ENCODE data around the gene LIX1.
"Not testable (repeated sequence)": the region's sequence is repeated elsewhere in the genome, so short reads cannot be mapped to it uniquely, and the experiment has no call there.

LIX1 gene

DNA sequence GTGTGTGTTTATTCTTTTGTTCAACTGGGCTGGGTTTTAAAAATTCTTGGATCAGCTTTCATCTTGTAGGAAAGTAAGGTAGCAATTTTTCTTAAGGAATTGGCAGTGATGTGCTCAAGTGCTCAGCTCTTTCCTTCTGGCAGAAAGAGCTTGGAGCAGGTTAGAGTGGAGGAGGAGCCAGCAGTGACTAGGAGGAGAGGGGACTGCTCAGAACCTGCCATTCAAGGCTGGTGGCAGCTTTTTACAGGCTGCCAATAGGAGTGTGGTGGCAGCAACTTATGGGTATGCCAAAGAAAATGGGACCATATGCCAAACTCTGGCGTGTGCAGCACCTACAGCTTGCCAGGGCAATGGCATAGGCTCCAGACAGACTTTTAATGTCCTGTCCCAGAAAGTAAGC is 2.2 kb downstream of the LIX1 start:
- not testable (repeated sequence) for H3K14ac ChIP-seq (ENCODE audit: low read length); H3K23ac ChIP-seq (ENCODE audit: low read length); H3K9ac ChIP-seq (ENCODE audit: low read length)

DNA sequence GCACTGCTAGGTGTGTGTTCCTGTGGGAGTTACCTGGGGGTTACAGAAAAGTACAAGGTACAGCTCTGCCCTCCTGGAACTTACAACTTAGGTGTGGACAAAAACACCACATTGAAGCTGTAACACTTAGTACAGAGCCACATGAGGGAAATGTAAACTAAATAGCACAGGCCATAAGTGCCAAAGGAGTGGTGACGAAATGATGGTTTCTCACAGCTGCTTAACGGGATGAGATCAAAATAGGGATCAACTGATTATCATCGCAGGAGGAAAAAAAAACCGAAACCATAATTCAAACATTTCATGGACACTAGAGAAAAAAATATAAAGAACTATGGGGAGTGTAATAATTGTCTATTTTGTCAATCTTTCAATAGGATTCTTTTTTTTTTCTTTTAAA is 5.9 kb downstream of the LIX1 start:
- Histone ChIP-seq H4K8ac (ENCODE audit: low read depth, low read length) (no peak overlapping the region), H3K4me3 (ENCODE audit: low read depth, low read length) (no peak overlapping the region), H3K79me2 (ENCODE audit: control insufficient read depth, insufficient read depth, low read length, poor library complexity) (peaks cover 2% of the 10 kb centered on the region), H3K23ac (ENCODE audit: low read length) (no peak overlapping the region), H3K4me2 (ENCODE audit: low read length) (no peak overlapping the region), H3K27me3 (ENCODE audit: insufficient read depth, low read length) (no peaks in the 10 kb centered on the region), H3K27ac (ENCODE audit: low read depth, low read length) (no peak overlapping the region), H2BK120ac (ENCODE audit: insufficient read depth, low read length, poor library complexity) (peak overlapping the region; percentile 43), H3K4ac (ENCODE audit: low read depth, low read length) (no peak overlapping the region), H3K9ac (ENCODE audit: low read length) (no peak overlapping the region), H3K9me3 (ENCODE audit: insufficient read depth, low read depth, low read length) (no peaks in the 10 kb centered on the region), H3K14ac (ENCODE audit: low read length) (no peak overlapping the region), H2BK5ac (ENCODE audit: low read depth, low read length, poor library complexity) (no peak overlapping the region), H4K12ac (ENCODE audit: low read depth, low read length) (no peak overlapping the region), H2BK12ac (ENCODE audit: low read length) (peak overlapping the region; percentile 58), H2AFZ (ENCODE audit: insufficient read depth, low read length, poor library complexity) (no peak overlapping the region), H3K4me1 (ENCODE audit: control insufficient read depth in 1 of 2, insufficient read depth in 2 of 2, low read length in 2 of 2) (peaks cover 8 to 14% of the 10 kb centered on the region in 2 experiments), H4K91ac (ENCODE audit: low read depth, low read length) (no peak overlapping the region), H3K79me1 (ENCODE audit: low read length) (peaks cover 13% of the 10 kb centered on the region), H2AK5ac (ENCODE audit: low read length) (no peak overlapping the region), H3K36me3 (ENCODE audit: control insufficient read depth in 1 of 2, insufficient read depth in 2 of 2, low read length in 2 of 2) (peaks cover 0 to 3% of the 10 kb centered on the region in 2 experiments), H3K18ac (ENCODE audit: low read length) (no peak overlapping the region)
- no CpG with 5 or more reads among the region's 4 CpGs for WGBS (ENCODE audit: extremely low coverage, insufficient coverage, insufficient read length)
- no peak for DNase-seq

More for the DNA sequence above, 2.2 kb downstream of the LIX1 start:
- H2BK12ac ChIP-seq (ENCODE audit: low read length); H4K91ac ChIP-seq (ENCODE audit: low read depth, low read length); H3K4me2 ChIP-seq (ENCODE audit: low read length); H3K9me3 ChIP-seq (ENCODE audit: insufficient read depth, low read depth, low read length); H3K4me1 ChIP-seq (ENCODE audit: control insufficient read depth in 1 of 2, insufficient read depth in 2 of 2, low read length in 2 of 2); DNase-seq; H2BK120ac ChIP-seq (ENCODE audit: insufficient read depth, low read length, poor library complexity); H3K27ac ChIP-seq (ENCODE audit: low read depth, low read length); H4K12ac ChIP-seq (ENCODE audit: low read depth, low read length); H3K36me3 ChIP-seq (ENCODE audit: control insufficient read depth in 1 of 2, insufficient read depth in 2 of 2, low read length in 2 of 2); H3K4ac ChIP-seq (ENCODE audit: low read depth, low read length); H3K4me3 ChIP-seq (ENCODE audit: low read depth, low read length); H3K18ac ChIP-seq (ENCODE audit: low read length); H2BK5ac ChIP-seq (ENCODE audit: low read depth, low read length, poor library complexity); H2AK5ac ChIP-seq (ENCODE audit: low read length); H3K79me2 ChIP-seq (ENCODE audit: control insufficient read depth, insufficient read depth, low read length, poor library complexity); H3K27me3 ChIP-seq (ENCODE audit: insufficient read depth, low read length); H4K8ac ChIP-seq (ENCODE audit: low read depth, low read length); H3K79me1 ChIP-seq (ENCODE audit: low read length); H2AFZ ChIP-seq (ENCODE audit: insufficient read depth, low read length, poor library complexity): not testable (repeated sequence)
- WGBS (ENCODE audit: extremely low coverage, insufficient coverage, insufficient read length) = no CpG with 5 or more reads among the region's 1 CpG

- H3K4me1 ChIP-seq (ENCODE audit: control insufficient read depth in 1 of 2, insufficient read depth in 2 of 2, low read length in 2 of 2) = peaks cover 14 to 20% of the 10 kb centered on the region in 2 experiments
- peaks cover 18% of the 10 kb centered on the region for H3K79me1 ChIP-seq (ENCODE audit: low read length)
- H3K23ac ChIP-seq (ENCODE audit: low read length) = no peak overlapping the region
- H3K4me3 ChIP-seq (ENCODE audit: low read depth, low read length) = no peak overlapping the region
- H3K18ac ChIP-seq (ENCODE audit: low read length) = no peak overlapping the region
- no peak for DNase-seq
- no peak overlapping the region for H3K14ac ChIP-seq (ENCODE audit: low read length)
- H4K91ac ChIP-seq (ENCODE audit: low read depth, low read length) = no peak overlapping the region
- H4K8ac ChIP-seq (ENCODE audit: low read depth, low read length) = no peak overlapping the region
- no peak overlapping the region for H2BK120ac ChIP-seq (ENCODE audit: insufficient read depth, low read length, poor library complexity)
- H2BK5ac ChIP-seq (ENCODE audit: low read depth, low read length, poor library complexity) = no peak overlapping the region
- no CpG with 5 or more reads among the region's 4 CpGs for WGBS (ENCODE audit: extremely low coverage, insufficient coverage, insufficient read length)
- no peak overlapping the region for H3K4me2 ChIP-seq (ENCODE audit: low read length)
- no peak overlapping the region for H3K27ac ChIP-seq (ENCODE audit: low read depth, low read length)
- no peaks in the 10 kb centered on the region for H3K9me3 ChIP-seq (ENCODE audit: insufficient read depth, low read depth, low read length)
- no peak overlapping the region for H2AK5ac ChIP-seq (ENCODE audit: low read length)
- no peak overlapping the region for H4K12ac ChIP-seq (ENCODE audit: low read depth, low read length)
- peak overlapping the region; percentile 69 for H2BK12ac ChIP-seq (ENCODE audit: low read length)
- H2AFZ ChIP-seq (ENCODE audit: insufficient read depth, low read length, poor library complexity) = no peak overlapping the region
- peaks cover 0 to 3% of the 10 kb centered on the region in 2 experiments for H3K36me3 ChIP-seq (ENCODE audit: control insufficient read depth in 1 of 2, insufficient read depth in 2 of 2, low read length in 2 of 2)
- H3K27me3 ChIP-seq (ENCODE audit: insufficient read depth, low read length) = no peaks in the 10 kb centered on the region
- no peak overlapping the region for H3K4ac ChIP-seq (ENCODE audit: low read depth, low read length)
- no peak overlapping the region for H3K9ac ChIP-seq (ENCODE audit: low read length)
- H3K79me2 ChIP-seq (ENCODE audit: control insufficient read depth, insufficient read depth, low read length, poor library complexity) = peaks cover 2% of the 10 kb centered on the region
Measured at GRCh38 chr5:97135868-97136267, 6.5 kb downstream of the LIX1 start.

DNA sequence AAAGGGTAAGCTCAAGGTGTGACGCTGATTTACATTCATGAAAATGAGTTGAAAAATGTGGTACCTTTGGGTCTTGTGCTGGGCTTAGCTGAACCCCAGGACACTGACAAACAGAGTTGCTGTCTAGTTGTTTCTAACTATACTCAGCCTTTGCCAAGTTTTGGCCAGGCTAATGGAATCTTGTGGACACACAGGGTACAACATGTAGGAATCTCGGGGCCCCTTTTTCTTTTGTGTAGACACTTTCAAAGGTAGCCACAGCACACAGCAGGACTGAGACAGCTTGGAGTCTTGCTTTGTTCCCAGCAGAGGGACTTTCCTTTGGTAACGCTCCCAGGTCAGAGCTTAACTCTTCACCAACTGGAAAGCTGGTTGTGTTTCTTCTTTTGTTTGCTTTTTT is 7.8 kb downstream of the LIX1 start:
- peak overlapping the region; percentile 12 for H3K14ac ChIP-seq (ENCODE audit: low read length)
- no peak overlapping the region for H2AK5ac ChIP-seq (ENCODE audit: low read length)
- peak overlapping the region; percentile 54 for H2BK5ac ChIP-seq (ENCODE audit: low read depth, low read length, poor library complexity)
- no peak overlapping the region for H3K4me2 ChIP-seq (ENCODE audit: low read length)
- no peak for DNase-seq
- peaks cover 14 to 20% of the 10 kb centered on the region in 2 experiments for H3K4me1 ChIP-seq (ENCODE audit: control insufficient read depth in 1 of 2, insufficient read depth in 2 of 2, low read length in 2 of 2)
- H2BK120ac ChIP-seq (ENCODE audit: insufficient read depth, low read length, poor library complexity) = peak overlapping the region; percentile 13
- H3K23ac ChIP-seq (ENCODE audit: low read length) = no peak overlapping the region
- H2BK12ac ChIP-seq (ENCODE audit: low read length) = peak overlapping the region; percentile 27
- peak overlapping the region; percentile 67 for H2AFZ ChIP-seq (ENCODE audit: insufficient read depth, low read length, poor library complexity)
- H3K27ac ChIP-seq (ENCODE audit: low read depth, low read length) = no peak overlapping the region
- no peak overlapping the region for H3K4ac ChIP-seq (ENCODE audit: low read depth, low read length)
- no peaks in the 10 kb centered on the region for H3K27me3 ChIP-seq (ENCODE audit: insufficient read depth, low read length)
- peaks cover 0 to 3% of the 10 kb centered on the region in 2 experiments for H3K36me3 ChIP-seq (ENCODE audit: control insufficient read depth in 1 of 2, insufficient read depth in 2 of 2, low read length in 2 of 2)
- WGBS (ENCODE audit: extremely low coverage, insufficient coverage, insufficient read length) = no CpG with 5 or more reads among the region's 3 CpGs
- no peak overlapping the region for H4K8ac ChIP-seq (ENCODE audit: low read depth, low read length)
- H4K12ac ChIP-seq (ENCODE audit: low read depth, low read length) = no peak overlapping the region
- H3K79me2 ChIP-seq (ENCODE audit: control insufficient read depth, insufficient read depth, low read length, poor library complexity) = peaks cover 2% of the 10 kb centered on the region
- no peak overlapping the region for H3K18ac ChIP-seq (ENCODE audit: low read length)
- H3K9me3 ChIP-seq (ENCODE audit: insufficient read depth, low read depth, low read length) = no peaks in the 10 kb centered on the region
- H3K9ac ChIP-seq (ENCODE audit: low read length) = no peak overlapping the region
- H3K4me3 ChIP-seq (ENCODE audit: low read depth, low read length) = no peak overlapping the region
- H3K79me1 ChIP-seq (ENCODE audit: low read length) = peaks cover 22% of the 10 kb centered on the region
- peak overlapping the region; percentile 77 for H4K91ac ChIP-seq (ENCODE audit: low read depth, low read length)

All from trophoblast cell (in vitro differentiated cells and primary cell).